Fibroblast of lung (primary cell): Measurements from ENCODE around the gene MAGI2.

ENCODE experiments used
- EZH2 ChIP-seq: IDR thresholded peaks from 2 replicates; pipeline ENCODE4 v1.5.1; 2012; ENCODE audit warnings: low read length, control low read depth, mild to moderate bottlenecking; ENCODE audit errors: missing control alignments
- TF ChIP-seq, protein P1 (sequence below), 2 donors: IDR thresholded peaks in 1 of 2; conservative IDR thresholded peaks in 1 of 2; 1 replicate in 1 of 2; 2 replicates in 1 of 2; pipeline ENCODE4 v1.5.1; 2011 to 2012; ENCODE audit warnings: low read length in 2 of 2, control low read depth in 1 of 2, inconsistent platforms in 1 of 2, low read depth in 1 of 2, mild to moderate bottlenecking in 1 of 2

GRCh38 chr7:79240413-79240812 lies 213.1 kb downstream of the MAGI2 start:
- TF ChIP-seq, protein P1, sequence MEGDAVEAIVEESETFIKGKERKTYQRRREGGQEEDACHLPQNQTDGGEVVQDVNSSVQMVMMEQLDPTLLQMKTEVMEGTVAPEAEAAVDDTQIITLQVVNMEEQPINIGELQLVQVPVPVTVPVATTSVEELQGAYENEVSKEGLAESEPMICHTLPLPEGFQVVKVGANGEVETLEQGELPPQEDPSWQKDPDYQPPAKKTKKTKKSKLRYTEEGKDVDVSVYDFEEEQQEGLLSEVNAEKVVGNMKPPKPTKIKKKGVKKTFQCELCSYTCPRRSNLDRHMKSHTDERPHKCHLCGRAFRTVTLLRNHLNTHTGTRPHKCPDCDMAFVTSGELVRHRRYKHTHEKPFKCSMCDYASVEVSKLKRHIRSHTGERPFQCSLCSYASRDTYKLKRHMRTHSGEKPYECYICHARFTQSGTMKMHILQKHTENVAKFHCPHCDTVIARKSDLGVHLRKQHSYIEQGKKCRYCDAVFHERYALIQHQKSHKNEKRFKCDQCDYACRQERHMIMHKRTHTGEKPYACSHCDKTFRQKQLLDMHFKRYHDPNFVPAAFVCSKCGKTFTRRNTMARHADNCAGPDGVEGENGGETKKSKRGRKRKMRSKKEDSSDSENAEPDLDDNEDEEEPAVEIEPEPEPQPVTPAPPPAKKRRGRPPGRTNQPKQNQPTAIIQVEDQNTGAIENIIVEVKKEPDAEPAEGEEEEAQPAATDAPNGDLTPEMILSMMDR (conservative IDR thresholded peaks at IDR 0.05 in 1 of 2, IDR thresholded peaks at IDR 0.05 in 1 of 2; ENCODE audit: low read depth in 1 of 2, low read length in 2 of 2): no peak
- no peak for TF ChIP-seq EZH2
